ENCODE data around the gene PRMT7.

DNA sequence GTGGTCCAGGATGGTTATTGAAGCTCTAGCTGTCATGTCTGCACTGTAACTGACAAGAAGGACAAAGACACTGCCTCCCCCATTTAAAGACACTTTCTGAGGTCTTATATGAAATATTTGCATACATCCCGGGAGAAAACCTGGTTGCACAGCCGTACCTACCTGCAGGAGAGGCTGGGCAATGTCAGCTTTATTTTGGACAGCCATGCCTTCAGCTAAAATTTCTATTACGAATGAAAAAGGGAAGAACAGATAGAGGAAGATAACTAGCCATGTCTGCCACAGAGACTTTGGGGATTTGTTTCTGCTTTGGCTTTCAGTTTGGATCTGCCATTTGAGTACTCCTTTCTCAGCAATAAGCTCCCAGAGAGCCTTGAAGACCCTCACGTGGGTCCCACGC, 27.5 kb upstream of the PRMT7 start:
- TF ChIP-seq CTCF (conservative IDR thresholded peaks at IDR 0.05; ENCODE audit: low read length) = no peak
- no peak for TF ChIP-seq EZH2phosphoT487 (IDR thresholded peaks at IDR 0.05; ENCODE audit: borderline replicate concordance)
